ENCODE measurements around the gene CDH15.
"Not testable (repeated sequence)": the region's sequence is repeated elsewhere in the genome, so short reads cannot be mapped to it uniquely, and the experiment has no call there.

Gene CDH15

DNA sequence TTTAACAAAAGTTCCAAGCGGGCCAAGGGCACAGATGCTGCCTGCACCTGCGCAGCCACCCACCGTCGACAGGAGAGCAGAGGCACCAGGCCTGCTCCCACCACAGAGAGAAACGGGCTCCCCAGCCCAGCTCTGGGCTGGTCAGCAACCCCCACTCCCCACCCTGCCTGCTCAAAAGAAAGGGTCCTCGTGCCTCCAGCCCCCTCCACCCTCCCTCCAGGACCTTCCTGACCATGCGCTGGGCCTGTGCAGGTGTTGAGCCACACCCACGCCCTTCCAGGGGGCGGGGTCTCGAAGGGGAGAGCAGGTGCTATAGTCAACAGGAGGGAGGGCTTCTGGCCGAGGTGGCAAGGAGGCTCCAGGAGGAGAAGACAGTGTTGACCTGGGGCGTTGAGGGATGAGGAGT, 71.2 kb downstream of the CDH15 start:
- DNase-seq = no peak

GRCh38 chr16:89243664-89244063, 72.1 kb downstream of the CDH15 start:
- DNase-seq = no peak

DNA sequence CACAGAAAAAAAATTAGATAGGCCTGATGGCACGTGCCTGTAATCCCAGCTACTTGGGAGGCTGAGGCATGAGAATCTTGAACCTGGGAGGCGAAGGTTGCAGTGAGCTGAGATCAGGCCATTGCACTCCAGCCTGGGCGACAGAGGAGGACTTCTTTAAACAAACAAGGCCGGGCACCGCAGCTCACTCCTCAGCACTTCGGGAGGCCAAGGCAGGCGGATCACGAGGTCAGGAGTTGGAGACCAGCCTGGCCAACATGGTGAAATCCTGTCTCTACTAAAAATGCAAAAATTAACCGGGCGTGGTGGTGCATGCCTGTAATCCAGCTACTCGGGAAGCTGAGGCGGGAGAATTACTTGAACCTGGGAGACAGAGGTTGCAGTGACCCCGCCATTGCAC, 72.7 kb downstream of the CDH15 start:
- DNase-seq = not testable (repeated sequence)

DNA sequence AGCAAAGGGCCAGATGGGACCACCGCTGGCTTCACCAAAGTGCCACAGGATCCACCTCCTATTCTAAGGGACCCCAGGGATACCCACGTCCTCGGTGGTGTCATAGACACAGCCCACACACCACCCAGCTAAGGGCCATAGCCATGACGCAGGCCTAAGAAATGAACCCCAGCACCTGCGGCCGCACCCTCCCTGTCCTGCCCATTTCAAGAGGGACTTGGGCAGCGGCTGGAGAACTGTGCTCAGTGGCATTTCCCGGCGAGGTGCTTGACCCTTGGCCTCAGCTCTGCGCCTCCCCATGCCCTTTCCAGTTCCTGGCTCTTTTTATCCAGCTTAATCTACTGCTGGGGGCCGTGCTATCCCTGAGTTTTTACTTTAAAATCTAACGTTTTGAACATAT, 73.2 kb downstream of the CDH15 start:
- DNase-seq = no peak
